VCaP (cell line): ENCODE results near the gene TRMT1L.

Experiments used
- H3K27ac ChIP-seq: fragments of 450-650 bp; 2 replicates; pipeline ENCODE4 v1.5.1; 2017
- TF ChIP-seq, protein P1 (sequence below): fragments of 450-650 bp; conservative IDR thresholded peaks from 2 replicates; pipeline ENCODE4 v1.5.1; 2017; ENCODE audit warnings: mild to moderate bottlenecking, moderate library complexity

TRMT1L gene

DNA sequence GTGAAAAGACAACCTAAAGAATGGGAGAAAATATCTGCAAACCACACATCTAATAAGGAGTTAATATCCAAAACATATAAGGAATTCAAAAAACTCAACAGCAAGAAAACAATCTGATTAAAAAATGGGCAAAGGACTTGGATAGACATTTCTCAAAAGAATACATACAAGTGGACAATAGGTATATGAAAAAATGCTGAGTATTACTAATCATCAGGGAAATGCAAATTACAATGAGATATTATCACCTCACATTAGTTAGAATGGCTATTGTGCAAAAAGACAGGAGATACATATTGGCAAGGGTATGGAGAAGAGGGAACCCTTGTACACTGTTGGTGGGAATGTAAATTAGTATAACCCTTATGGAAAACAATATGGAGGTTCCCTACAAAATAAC is 44.9 kb downstream of the TRMT1L start:
- no peak overlapping the region for H3K27ac ChIP-seq
- TF ChIP-seq, protein P1, sequence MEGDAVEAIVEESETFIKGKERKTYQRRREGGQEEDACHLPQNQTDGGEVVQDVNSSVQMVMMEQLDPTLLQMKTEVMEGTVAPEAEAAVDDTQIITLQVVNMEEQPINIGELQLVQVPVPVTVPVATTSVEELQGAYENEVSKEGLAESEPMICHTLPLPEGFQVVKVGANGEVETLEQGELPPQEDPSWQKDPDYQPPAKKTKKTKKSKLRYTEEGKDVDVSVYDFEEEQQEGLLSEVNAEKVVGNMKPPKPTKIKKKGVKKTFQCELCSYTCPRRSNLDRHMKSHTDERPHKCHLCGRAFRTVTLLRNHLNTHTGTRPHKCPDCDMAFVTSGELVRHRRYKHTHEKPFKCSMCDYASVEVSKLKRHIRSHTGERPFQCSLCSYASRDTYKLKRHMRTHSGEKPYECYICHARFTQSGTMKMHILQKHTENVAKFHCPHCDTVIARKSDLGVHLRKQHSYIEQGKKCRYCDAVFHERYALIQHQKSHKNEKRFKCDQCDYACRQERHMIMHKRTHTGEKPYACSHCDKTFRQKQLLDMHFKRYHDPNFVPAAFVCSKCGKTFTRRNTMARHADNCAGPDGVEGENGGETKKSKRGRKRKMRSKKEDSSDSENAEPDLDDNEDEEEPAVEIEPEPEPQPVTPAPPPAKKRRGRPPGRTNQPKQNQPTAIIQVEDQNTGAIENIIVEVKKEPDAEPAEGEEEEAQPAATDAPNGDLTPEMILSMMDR: no peak

DNA sequence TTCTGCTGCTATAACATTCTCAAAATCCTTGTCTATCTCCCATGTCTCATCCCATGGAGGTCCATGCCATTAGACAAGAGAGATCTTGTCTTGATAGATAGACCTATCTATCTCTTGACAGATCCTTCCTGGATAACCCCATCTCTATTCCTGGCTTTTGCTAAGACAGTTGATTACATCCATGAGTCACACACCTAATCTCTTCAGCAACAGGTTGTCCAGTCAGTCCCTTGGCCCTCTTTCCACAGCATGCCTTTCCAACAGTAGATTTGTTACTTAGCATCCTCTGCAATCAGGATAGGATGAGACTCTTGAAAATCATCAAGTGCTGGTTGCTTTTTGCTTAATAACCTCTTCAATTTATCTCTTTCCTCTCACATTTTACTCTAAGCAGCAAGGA is 46.6 kb downstream of the TRMT1L start:
- TF ChIP-seq, protein P1: no peak
- no peak overlapping the region for H3K27ac ChIP-seq

DNA sequence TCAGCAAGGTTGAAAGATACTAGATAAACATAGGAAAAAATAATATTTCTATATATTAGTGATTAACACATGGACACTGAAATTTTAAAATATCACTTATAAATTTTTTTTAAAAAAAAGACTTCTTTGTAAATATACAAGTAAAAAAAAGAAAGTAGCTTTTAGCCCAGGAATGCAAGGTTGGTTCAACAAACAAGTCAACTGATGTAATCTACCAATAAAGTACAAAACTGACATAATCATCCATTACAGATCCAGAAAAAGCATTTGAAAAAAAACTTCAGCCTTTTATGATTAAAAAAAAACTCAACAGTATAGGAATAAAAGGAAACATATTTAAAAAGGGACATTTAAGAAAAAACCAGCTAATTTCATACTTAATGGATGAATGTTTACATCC is 48.4 kb downstream of the TRMT1L start:
- no peak overlapping the region for H3K27ac ChIP-seq
- TF ChIP-seq, protein P1: no peak

DNA sequence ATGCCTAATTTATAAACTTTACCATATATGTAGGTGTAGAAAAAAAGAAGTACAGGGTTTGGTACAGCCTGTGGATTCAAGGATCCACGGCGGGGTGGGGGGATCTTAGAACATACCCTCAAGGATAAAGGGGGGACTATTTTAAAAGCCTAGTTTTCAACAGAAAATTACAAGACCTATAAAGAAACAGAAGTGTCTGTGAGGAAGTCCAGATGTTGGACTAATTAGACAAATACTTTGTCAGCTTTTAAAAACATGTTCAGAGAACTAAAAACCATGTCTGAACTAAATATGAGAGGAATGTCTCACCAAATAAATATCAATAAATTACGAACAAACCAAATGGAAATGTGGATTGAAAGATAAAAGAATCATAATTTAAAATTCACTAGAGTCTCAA is 51.6 kb downstream of the TRMT1L start:
- H3K27ac ChIP-seq: no peak overlapping the region
- TF ChIP-seq, protein P1: no peak

DNA sequence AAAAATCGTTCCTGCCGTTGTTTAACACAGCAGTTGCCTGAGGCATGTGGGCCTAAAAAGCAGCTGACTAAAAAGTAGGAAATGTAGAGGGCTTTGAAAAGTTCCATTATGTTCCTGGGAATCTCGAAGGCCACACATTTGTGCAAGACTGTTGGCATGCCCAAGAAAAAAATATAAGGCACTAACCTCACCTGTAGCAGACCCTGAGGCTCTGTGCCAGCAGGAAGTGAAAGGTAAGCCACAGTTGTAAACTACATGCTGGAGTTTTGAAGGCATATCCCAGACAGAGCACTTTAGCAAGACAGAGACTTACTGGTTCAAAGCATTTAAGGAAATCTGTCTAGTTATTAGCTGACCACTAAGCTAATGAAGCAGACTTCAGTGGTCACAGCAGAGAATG is 52.7 kb downstream of the TRMT1L start:
- TF ChIP-seq, protein P1: no peak
- no peak overlapping the region for H3K27ac ChIP-seq

DNA sequence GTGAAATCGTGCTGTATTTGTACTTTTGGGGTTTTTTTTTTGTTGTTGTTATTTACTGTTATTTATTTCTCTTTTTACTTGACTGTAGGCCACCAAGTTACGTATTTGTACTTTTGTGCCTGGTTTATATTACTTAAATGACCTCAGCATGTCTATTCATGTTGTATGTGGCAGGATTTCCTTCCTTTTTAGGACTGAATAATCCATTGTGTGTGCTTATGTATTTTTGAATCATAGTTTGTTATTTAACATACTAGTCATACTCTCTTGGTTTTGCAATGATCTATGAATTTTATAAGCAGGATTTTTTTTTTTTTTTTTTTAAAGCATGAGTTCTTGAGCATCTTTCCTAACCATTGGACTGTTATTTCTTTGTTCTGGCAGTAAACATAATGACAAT is 60.2 kb downstream of the TRMT1L start:
- TF ChIP-seq, protein P1: no peak
- H3K27ac ChIP-seq: no peak overlapping the region

DNA sequence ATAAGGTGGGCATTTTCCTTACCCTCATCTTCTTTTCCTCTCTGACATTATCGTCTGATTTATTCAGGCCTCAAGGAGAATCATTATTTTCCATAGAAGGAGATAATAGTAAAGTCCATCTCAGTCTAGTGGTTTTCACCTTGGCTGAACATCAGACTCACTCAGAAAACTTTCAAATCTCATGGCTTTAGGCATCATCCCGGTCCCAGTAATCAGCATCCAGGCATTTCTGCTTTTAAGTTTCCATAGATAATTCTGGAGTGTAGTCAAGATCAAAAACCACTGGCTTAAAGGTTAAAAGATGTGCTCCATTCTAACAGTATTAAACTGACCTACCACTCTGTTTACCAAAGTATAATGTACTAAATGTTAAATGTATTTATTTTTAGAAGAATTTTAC is 62.0 kb downstream of the TRMT1L start:
- H3K27ac ChIP-seq: no peak overlapping the region
- TF ChIP-seq, protein P1: no peak

DNA sequence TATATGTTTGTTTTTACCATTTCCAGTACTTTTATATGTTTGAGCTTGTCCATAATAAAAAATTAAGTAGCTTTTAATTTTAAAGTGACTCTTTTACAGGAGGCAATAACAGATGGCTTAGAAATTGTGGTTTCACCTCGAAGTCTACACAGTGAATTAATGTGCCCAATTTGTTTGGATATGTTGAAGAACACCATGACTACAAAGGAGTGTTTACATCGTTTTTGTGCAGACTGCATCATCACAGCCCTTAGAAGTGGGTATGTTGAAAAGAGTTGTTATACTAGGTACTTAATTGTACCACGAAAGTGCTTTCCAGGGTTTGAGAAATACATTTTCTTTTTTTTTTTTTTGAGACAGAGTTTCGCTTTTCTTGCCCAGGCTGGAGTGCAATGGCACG is 65.3 kb downstream of the TRMT1L start:
- TF ChIP-seq, protein P1: no peak
- H3K27ac ChIP-seq: no peak overlapping the region
